LNCAP (cell line): ENCODE measurements around the gene GCNA.

Source experiments
- TF ChIP-seq, protein P1 (sequence below): fragments of 450-650 bp; IDR thresholded peaks from 2 replicates; pipeline ENCODE4 v1.5.1; 2017; ENCODE audit warnings: mild to moderate bottlenecking

The GCNA gene

DNA sequence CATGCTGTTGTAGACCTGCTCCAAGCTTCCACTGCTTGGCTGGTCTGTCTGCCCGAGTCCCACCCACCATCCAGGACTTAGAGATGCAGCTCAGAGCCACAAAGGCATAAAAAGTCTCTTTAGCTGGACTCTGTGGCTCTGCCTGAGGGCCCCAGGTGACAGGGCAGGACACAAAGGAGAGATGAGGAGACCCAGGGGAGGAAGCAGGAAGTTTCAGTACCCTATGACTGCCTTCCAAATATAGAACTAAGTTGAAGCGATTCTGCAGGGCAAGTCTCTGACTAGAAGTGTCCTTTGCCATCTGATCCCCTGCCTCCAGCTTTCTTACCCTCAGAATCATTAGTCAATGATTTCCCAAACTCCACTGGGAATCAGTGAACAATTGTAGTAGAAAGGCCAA is 51.2 kb downstream of the GCNA start:
- TF ChIP-seq, protein P1, sequence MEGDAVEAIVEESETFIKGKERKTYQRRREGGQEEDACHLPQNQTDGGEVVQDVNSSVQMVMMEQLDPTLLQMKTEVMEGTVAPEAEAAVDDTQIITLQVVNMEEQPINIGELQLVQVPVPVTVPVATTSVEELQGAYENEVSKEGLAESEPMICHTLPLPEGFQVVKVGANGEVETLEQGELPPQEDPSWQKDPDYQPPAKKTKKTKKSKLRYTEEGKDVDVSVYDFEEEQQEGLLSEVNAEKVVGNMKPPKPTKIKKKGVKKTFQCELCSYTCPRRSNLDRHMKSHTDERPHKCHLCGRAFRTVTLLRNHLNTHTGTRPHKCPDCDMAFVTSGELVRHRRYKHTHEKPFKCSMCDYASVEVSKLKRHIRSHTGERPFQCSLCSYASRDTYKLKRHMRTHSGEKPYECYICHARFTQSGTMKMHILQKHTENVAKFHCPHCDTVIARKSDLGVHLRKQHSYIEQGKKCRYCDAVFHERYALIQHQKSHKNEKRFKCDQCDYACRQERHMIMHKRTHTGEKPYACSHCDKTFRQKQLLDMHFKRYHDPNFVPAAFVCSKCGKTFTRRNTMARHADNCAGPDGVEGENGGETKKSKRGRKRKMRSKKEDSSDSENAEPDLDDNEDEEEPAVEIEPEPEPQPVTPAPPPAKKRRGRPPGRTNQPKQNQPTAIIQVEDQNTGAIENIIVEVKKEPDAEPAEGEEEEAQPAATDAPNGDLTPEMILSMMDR: no peak

DNA sequence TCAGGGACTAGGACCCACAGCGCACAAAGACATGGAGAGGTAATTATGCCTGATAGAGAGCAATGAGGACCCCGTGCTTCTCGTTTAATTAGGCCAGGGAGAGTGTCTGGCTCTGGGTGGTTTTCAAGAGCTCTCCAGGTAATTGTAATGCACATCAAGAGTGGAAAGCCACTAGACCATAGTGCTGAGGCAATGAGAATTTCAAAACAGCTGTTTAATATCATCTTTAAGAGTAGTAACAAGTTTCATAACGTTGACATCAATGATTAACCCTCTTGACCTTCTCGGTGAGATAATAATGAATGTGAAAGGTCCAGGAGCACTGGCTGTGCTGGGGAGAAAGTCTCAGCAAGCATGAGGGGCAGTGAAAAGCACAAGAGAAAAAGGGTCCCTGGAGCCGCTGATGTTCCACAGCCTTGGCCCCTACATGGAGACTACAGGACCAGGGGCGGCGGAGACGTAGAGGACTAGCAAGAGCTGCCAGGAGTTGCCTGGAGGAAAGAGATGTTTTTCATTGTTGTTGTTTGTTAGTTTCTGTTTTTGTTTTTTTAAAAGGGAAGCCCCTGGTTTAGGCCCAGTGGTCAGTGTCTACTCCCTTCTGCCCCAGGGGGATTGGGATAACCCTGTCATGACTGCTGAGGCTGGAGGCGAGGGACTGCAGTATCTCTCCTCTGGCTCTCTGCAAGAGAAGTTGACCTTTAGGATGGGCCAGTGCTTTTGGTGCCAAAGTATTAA is 54.9 kb downstream of the GCNA start:
- TF ChIP-seq, protein P1: no peak

DNA sequence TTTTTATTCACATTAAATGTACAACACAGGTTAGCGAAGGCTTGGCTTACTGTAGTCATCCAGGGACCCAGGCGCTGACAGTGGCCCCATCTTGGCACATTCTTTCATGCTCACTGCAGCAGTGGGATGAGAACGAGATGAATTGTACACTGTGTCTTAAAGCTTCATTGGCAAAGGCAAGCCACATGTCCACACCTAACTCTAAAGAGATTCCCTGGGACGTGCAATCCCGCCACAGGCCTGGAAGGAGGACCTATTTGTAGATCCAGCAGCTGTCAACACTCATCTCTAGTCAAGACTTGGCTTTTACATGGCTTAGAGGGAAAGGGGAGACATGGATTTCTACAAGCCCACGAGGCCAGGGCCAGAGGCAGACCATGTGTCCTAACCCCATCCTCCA is 56.1 kb downstream of the GCNA start:
- TF ChIP-seq, protein P1: no peak

DNA sequence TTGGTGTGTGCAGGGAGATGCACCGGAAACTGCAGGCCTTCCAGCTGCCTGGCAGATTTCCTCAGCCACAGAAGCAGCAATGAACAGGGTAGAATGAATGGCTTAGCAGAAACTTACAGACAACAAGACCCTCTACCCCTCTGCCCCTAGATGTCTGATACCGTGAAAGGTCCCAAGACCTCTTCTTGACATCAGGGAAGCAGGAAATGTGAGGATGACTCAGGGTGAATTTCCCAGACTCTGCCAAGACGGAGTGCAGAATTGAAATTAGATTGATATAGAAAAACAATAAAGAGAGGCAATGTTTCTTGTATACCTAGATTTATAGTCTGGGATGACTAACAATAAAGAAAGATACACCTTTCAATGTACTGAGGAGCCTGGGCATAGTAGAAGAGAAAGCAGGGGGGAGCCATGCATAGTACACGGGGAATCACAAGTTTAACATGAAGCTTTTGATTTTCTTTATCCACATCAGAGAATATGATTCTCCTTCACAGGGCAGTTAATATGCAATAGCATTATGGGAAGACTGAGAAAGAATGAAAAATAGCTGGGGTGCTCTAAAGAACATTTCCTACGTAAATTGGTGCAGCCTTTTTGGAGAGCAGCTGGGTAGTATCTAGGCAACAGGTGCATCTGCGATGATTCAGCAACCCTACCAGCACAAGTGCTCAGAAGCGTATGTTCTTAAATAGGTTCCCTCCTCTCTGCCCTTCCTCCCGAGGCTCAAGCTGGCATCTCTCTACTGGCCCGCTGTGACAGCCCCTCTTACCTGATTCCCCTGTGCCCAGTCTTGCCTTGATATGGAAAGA is 58.4 kb downstream of the GCNA start:
- TF ChIP-seq, protein P1: no peak

DNA sequence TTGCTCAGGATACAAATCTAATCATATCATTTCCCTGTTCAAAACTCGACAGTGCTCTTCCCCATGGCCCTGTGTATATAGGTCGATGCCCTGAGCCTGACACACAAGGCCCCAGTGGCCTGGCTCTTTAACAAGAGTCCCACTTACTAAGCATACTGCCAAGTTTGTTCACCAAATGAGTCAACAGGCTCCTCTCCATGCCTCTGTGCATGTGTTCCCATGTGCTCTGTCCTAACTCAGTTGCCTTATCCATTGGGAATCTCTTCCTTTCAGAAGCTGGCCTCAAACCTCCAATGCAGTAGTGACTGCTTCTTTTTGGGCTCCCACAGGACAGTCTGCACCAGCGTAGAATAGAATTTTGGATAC is 59.0 kb downstream of the GCNA start:
- TF ChIP-seq, protein P1: no peak

DNA sequence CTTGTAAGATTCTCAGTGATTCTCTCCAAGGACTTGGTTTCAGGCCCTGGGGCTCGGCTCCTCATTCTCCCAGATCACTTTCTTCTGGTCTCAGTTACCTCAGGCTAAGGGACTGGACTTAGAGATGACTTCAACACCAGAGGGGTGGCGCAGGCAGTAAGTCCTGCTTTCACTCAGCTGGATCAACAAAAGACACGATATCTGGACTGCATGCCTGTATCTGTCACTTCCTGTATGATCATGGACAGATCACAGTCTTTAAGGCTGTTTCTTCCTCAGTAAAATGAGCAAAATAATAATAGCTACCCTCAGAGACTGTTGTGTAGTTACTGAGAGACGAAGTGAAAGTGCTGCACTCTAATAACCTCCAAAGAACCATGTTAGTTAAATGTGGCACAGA is 59.6 kb downstream of the GCNA start:
- TF ChIP-seq, protein P1: no peak

DNA sequence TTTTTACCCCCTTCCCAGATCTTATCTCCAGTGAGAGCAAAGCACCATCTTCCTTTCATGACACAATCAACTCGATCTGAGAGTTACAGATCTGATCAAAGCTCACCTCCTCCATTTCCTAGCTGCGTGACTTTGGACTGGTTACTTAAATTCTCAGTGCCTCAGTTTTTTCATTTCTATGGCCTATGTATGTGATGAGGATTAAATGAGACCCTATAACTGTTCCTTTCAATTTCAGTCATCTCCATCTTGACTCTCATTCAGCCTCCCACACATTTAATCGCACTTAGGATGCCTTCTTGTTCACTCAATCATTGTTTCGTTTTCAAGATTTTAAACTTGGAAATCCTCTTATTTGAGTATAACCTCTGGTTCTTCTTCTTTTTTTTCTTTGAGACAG is 60.2 kb downstream of the GCNA start:
- TF ChIP-seq, protein P1: no peak
